HG02970 (cell line): ENCODE data around the gene CNRIP1.

Source experiments
- ATAC-seq: cut with Tn5 transposase; IDR thresholded peaks from one replicate; pipeline ENCODE4 v1.9.1; 2021; ENCODE audit warnings: mild to moderate bottlenecking, moderate library complexity, moderate number of reproducible peaks; ENCODE audit not compliant: unreplicated experiment, low FRiP score

The CNRIP1 gene

GRCh38 chr2:68253219-68254068, 66.3 kb downstream of the CNRIP1 start:
- ATAC-seq: no peak

- peak; percentile 88 for ATAC-seq
Measured at GRCh38 chr2:68252400-68253218, 67.1 kb downstream of the CNRIP1 start, which contains the start of gene PPP3R1. Gene PPP3R1, minus strand, starts transcription at chr2:68252532. Its CDS starts 405 bp downstream, at chr2:68252127.

GRCh38 chr2:68251855-68252399, 67.8 kb downstream of the CNRIP1 start:
- ATAC-seq: peak; percentile 7

GRCh38 chr2:68251187-68251854, 68.4 kb downstream of the CNRIP1 start:
- ATAC-seq: peak; percentile 38

- ATAC-seq: no peak
Measured at GRCh38 chr2:68250652-68251186, 69.0 kb downstream of the CNRIP1 start.

GRCh38 chr2:68250196-68250595, 69.6 kb downstream of the CNRIP1 start:
- no peak for ATAC-seq

- ATAC-seq: no peak
Measured at GRCh38 chr2:68248806-68249205, 70.9 kb downstream of the CNRIP1 start.

- no peak for ATAC-seq
Measured at GRCh38 chr2:68248361-68248760, 71.4 kb downstream of the CNRIP1 start.

GRCh38 chr2:68246396-68246795, 73.4 kb downstream of the CNRIP1 start:
- no peak for ATAC-seq

- ATAC-seq: no peak
Measured at GRCh38 chr2:68245672-68246071, 74.1 kb downstream of the CNRIP1 start.

GRCh38 chr2:68245066-68245465, 74.7 kb downstream of the CNRIP1 start:
- no peak for ATAC-seq

- ATAC-seq: no peak
Measured at GRCh38 chr2:68244456-68244855, 75.3 kb downstream of the CNRIP1 start.
